Cardiac septum (tissue), 1 donor: Measurements from ENCODE around the gene TRAPPC2L. TPM values are rescaled to one million over a fixed set of nuclear protein-coding genes. Genes with fewer than 3 reads are reported as not detected.
"Not testable (repeated sequence)": the region's sequence is repeated elsewhere in the genome, so short reads cannot be mapped to it uniquely, and the experiment has no call there.

ENCODE experiments used
- DNase-seq: peaks from one replicate; pipeline ENCODE4 v3.0.0-alpha.2; 2020; ENCODE audit warnings: low spot score
- intact Hi-C: fragments of 100-400 bp; cut with DNase I; formaldehyde crosslinking; loops from one replicate; pipeline ENCODE4 v1.14.0; 2022
- total RNA-seq: library from RNA; stranded (reverse); fragmentation: NEBNext Ultra II Directional; extraction: Animal tissue kit (Norgen Biotek cat#: 25700); gene quantifications from one replicate; pipeline ENCODE4 v1.2.1, GENCODE V29; 2021
- donor health status: DM: no; HTN: no; CAD: no.

TRAPPC2L gene
- total RNA-seq, 1 donor from 2014 or later: 42.3 TPM

GRCh38 chr16:88816736-88817535 lies 40.0 kb upstream of the TRAPPC2L start:
- intact Hi-C loops: no loop called here
- DNase-seq: no peak

GRCh38 chr16:88817785-88818574 lies 38.9 kb upstream of the TRAPPC2L start:
- intact Hi-C loops: no loop called here
- DNase-seq: no peak

- intact Hi-C loops: no loop called here
- DNase-seq: no peak
Observed at GRCh38 chr16:88818575-88818874, 38.4 kb upstream of the TRAPPC2L start.

GRCh38 chr16:88819126-88819525 lies 37.8 kb upstream of the TRAPPC2L start:
- DNase-seq: no peak
- intact Hi-C loops: no loop called here

GRCh38 chr16:88820385-88821025 lies 36.4 kb upstream of the TRAPPC2L start:
- intact Hi-C loops: no loop called here
- DNase-seq: no peak

GRCh38 chr16:88821168-88821850 lies 35.6 kb upstream of the TRAPPC2L start:
- intact Hi-C loops: no loop called here
- no peak for DNase-seq

GRCh38 chr16:88822281-88823040 lies 34.5 kb upstream of the TRAPPC2L start:
- intact Hi-C loops: no loop called here
- DNase-seq: no peak

GRCh38 chr16:88823646-88824045 lies 33.3 kb upstream of the TRAPPC2L start:
- intact Hi-C loops: not testable (repeated sequence)

GRCh38 chr16:88824256-88825077 lies 32.5 kb upstream of the TRAPPC2L start:
- no peak for DNase-seq
- intact Hi-C loops: no loop called here

More at GRCh38 chr16:88823646-88824045, 33.3 kb upstream of the TRAPPC2L start:
- not testable (repeated sequence) for DNase-seq

- DNase-seq: no peak
- intact Hi-C loops: no loop called here
Observed at GRCh38 chr16:88825146-88825545, 31.8 kb upstream of the TRAPPC2L start.

GRCh38 chr16:88826070-88826840 lies 30.7 kb upstream of the TRAPPC2L start:
- no peak for DNase-seq
- intact Hi-C loops: no loop called here

GRCh38 chr16:88827727-88828126 lies 29.2 kb upstream of the TRAPPC2L start:
- no peak for DNase-seq
- intact Hi-C loops: no loop called here

- DNase-seq: no peak
- intact Hi-C loops: no loop called here
Observed at GRCh38 chr16:88828711-88829110, 28.2 kb upstream of the TRAPPC2L start.

- intact Hi-C loops: no loop called here
- DNase-seq: no peak
Observed at GRCh38 chr16:88830258-88830657, 26.7 kb upstream of the TRAPPC2L start.

GRCh38 chr16:88830783-88831182 lies 26.1 kb upstream of the TRAPPC2L start:
- DNase-seq: no peak
- intact Hi-C loops: no loop called here

- intact Hi-C loops: no loop called here
- no peak for DNase-seq
Observed at GRCh38 chr16:88831838-88832237, 25.1 kb upstream of the TRAPPC2L start.

- no peak for DNase-seq
- intact Hi-C loops: no loop called here
Observed at GRCh38 chr16:88833086-88833485, 23.8 kb upstream of the TRAPPC2L start.

- DNase-seq: no peak
- intact Hi-C loops: no loop called here
Observed at GRCh38 chr16:88834670-88835069, 22.3 kb upstream of the TRAPPC2L start.
